Fibroblast of skin of back (primary cell): ENCODE measurements around the gene FEM1C.

Experiments used
- DNase-seq: peaks from one replicate; pipeline ENCODE4 v3.0.0-alpha.2; 2013

FEM1C gene

GRCh38 chr5:115472271-115473025, 72.1 kb downstream of the FEM1C start:
- no peak for DNase-seq

- DNase-seq, result no peak
Measured at GRCh38 chr5:115471345-115472063, 73.1 kb downstream of the FEM1C start.

GRCh38 chr5:115470921-115471320, 73.7 kb downstream of the FEM1C start:
- no peak for DNase-seq
